ENCODE measurements around the gene GGCX. TPM values are rescaled to one million over a fixed set of nuclear protein-coding genes. Genes with fewer than 3 reads are reported as not detected.
"Not testable (repeated sequence)": the region's sequence is repeated elsewhere in the genome, so short reads cannot be mapped to it uniquely, and the experiment has no call there.

GGCX gene
- total RNA-seq, 2 donors from 2014 or later, result 74.5 to 89.5 TPM

DNA sequence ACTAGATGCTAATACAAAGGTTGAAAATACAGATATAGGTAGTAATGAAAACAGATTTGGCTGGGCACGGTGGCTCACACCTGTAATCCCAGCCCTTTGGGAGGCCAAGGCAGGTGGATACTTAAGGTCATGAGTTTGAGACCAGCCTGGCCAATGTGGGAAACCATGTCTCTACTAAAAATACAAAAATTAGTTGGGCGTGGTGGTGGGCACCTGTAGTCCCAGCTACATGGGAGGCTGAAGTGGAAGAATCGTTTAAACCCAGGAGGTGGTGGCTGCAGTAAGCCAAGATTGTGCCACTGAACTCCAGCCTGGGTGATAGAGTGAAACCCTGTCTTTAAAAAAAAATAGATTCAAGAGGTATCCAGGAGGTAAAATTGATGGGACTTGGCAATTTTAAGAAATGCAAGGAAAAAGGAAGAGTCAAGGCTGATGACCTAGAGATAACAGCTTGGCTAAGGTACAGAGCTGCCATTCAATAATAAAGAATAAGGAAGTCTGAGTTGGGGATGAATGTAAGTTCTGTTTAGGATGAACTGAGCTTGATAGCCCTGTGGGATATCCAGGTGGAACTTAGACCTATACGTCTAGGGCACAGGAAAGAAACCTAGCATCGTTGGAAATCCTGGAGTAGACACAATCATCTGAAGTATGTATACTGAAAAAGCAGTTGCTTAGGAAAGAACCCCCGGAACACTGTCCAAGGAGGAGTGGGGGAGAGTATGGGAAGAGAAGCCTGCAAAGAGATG lies 13.3 kb downstream of the GGCX start:
- no peak for TF ChIP-seq CTCF (conservative IDR thresholded peaks at IDR 0.05)
- H3K27ac Mint-ChIP-seq, result no peak overlapping the region
- no peaks in the 10 kb centered on the region for H3K27me3 Mint-ChIP-seq (ENCODE audit: insufficient read depth)
- H3K36me3 Mint-ChIP-seq (ENCODE audit: low read depth), result peaks cover 79% of the 10 kb centered on the region
- no peak overlapping the region for H3K9ac ChIP-seq (ENCODE audit: extremely low read depth, low read length, poor library complexity, severe bottlenecking)
- H3K4me1 ChIP-seq (ENCODE audit: control insufficient read depth, insufficient read depth, low read length), result no peaks in the 10 kb centered on the region
- peaks cover 85% of the 10 kb centered on the region for H3K36me3 ChIP-seq (ENCODE audit: control insufficient read depth, insufficient read depth, low read length)
- no peaks in the 10 kb centered on the region for H3K27me3 ChIP-seq (ENCODE audit: control insufficient read depth, insufficient read depth, low read length, poor library complexity, severe bottlenecking)
- no peak overlapping the region for H3K4me3 Mint-ChIP-seq
- WGBS, 2 experiments (ENCODE audit: insufficient coverage in 1 of 2, insufficient read length in 1 of 2), result 90 to 95% methylated on average over 5 to 6 of the region's 6 CpGs
- DNase-seq, result no peak
- peaks cover 10% of the 10 kb centered on the region for H3K4me1 Mint-ChIP-seq
- no peak overlapping the region for H3K27ac ChIP-seq (ENCODE audit: low read depth, low read length)
- H3K4me3 ChIP-seq (ENCODE audit: low read length), result no peak overlapping the region
- no peaks in the 10 kb centered on the region for H3K9me3 ChIP-seq (ENCODE audit: control insufficient read depth, low read length)
- no peaks in the 10 kb centered on the region for H3K9me3 Mint-ChIP-seq

DNA sequence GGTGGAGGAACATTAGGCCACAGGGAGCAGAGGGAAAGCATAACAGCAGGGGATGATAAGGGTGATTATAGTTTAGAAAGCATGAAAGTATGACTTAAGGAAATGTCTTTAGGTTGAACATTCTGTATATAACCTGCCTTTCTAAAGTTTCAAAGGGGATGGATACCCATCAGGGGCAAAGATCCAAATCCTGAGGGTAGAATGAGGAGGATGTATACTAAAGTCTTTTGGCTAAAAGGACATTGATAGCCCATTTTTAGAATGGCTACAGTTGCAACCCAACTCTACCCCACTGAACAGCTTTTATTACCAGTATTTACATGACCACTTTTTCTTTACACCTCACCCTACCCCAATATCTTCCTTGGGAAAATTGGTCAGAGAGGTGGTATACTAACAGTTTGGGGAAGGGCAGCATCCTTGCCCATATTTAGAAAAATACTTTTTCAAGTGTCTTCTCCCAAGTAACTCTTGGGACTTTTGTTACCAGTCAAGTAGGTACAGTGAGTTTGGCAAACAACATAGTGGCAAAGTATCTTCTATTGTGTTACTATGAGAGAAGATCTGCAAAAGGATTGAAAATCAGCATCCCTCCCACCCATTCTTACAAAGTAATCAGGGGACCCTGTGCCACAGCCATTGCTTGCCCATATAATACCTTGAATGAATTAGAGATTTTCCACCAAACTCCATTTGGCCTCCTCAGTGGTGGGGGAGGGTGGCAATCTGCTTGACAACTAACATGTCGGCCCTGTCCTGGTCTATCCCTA lies 14.0 kb downstream of the GGCX start:
- Histone ChIP-seq H3K36me3 (ENCODE audit: control insufficient read depth, insufficient read depth, low read length) (peaks cover 86% of the 10 kb centered on the region), H3K9ac (ENCODE audit: extremely low read depth, low read length, poor library complexity, severe bottlenecking) (no peak overlapping the region), H3K4me1 (ENCODE audit: control insufficient read depth, insufficient read depth, low read length) (peaks cover 3% of the 10 kb centered on the region), H3K27me3 (ENCODE audit: control insufficient read depth, insufficient read depth, low read length, poor library complexity, severe bottlenecking) (no peaks in the 10 kb centered on the region), H3K9me3 (ENCODE audit: control insufficient read depth, low read length) (no peaks in the 10 kb centered on the region), H3K4me3 (ENCODE audit: low read length) (no peak overlapping the region), H3K27ac (ENCODE audit: low read depth, low read length) (no peak overlapping the region)
- Mint-ChIP-seq H3K9me3 (no peaks in the 10 kb centered on the region), H3K27ac (no peak overlapping the region), H3K27me3 (ENCODE audit: insufficient read depth) (no peaks in the 10 kb centered on the region), H3K36me3 (ENCODE audit: low read depth) (peaks cover 80% of the 10 kb centered on the region), H3K4me3 (no peak overlapping the region), H3K4me1 (peaks cover 16% of the 10 kb centered on the region)
- 100% methylated on average over 1 of the region's 1 CpG; no CpG with 5 or more reads in 1 of the 2 experiments for WGBS, 2 experiments (ENCODE audit: insufficient coverage in 1 of 2, insufficient read length in 1 of 2)
- TF ChIP-seq CTCF (conservative IDR thresholded peaks at IDR 0.05), result no peak
- peak; percentile 61 for DNase-seq

DNA sequence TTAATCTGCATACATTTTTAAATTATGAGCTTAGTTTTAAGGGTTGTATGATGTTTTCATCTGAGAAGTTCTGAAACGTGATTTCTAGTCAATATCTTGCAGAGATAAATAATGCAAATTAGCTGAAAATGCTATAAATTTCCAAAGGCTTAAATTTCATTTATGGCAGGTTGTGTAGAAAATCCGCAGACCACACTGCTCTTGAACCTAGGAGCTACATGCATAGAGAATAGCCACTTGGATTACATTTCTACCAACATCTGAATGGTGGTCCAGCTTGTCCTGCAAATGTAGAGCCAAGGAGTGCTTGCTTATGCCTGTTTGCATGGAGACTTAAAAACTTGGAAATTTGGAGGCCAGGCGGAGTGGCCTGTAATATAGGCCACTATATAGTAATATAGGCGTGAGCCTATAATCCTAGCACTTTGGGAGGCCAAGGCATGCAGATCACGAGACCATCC lies 15.5 kb downstream of the GGCX start:
- Histone ChIP-seq H3K4me1 (ENCODE audit: control insufficient read depth, insufficient read depth, low read length) (peaks cover 15% of the 10 kb centered on the region), H3K9me3 (ENCODE audit: control insufficient read depth, low read length) (no peaks in the 10 kb centered on the region), H3K27ac (ENCODE audit: low read depth, low read length) (no peak overlapping the region), H3K36me3 (ENCODE audit: control insufficient read depth, insufficient read depth, low read length) (peaks cover 87% of the 10 kb centered on the region), H3K27me3 (ENCODE audit: control insufficient read depth, insufficient read depth, low read length, poor library complexity, severe bottlenecking) (no peaks in the 10 kb centered on the region), H3K9ac (ENCODE audit: extremely low read depth, low read length, poor library complexity, severe bottlenecking) (no peak overlapping the region), H3K4me3 (ENCODE audit: low read length) (no peak overlapping the region)
- no peak for TF ChIP-seq CTCF (conservative IDR thresholded peaks at IDR 0.05)
- 78 to 89% methylated on average over 4 to 5 of the region's 5 CpGs for WGBS, 2 experiments (ENCODE audit: insufficient coverage in 1 of 2, insufficient read length in 1 of 2)
- Mint-ChIP-seq H3K36me3 (ENCODE audit: low read depth) (peaks cover 80% of the 10 kb centered on the region), H3K4me1 (peaks cover 30% of the 10 kb centered on the region), H3K27ac (no peak overlapping the region), H3K9me3 (no peaks in the 10 kb centered on the region), H3K4me3 (no peak overlapping the region), H3K27me3 (ENCODE audit: insufficient read depth) (no peaks in the 10 kb centered on the region)
- no peak for DNase-seq

DNA sequence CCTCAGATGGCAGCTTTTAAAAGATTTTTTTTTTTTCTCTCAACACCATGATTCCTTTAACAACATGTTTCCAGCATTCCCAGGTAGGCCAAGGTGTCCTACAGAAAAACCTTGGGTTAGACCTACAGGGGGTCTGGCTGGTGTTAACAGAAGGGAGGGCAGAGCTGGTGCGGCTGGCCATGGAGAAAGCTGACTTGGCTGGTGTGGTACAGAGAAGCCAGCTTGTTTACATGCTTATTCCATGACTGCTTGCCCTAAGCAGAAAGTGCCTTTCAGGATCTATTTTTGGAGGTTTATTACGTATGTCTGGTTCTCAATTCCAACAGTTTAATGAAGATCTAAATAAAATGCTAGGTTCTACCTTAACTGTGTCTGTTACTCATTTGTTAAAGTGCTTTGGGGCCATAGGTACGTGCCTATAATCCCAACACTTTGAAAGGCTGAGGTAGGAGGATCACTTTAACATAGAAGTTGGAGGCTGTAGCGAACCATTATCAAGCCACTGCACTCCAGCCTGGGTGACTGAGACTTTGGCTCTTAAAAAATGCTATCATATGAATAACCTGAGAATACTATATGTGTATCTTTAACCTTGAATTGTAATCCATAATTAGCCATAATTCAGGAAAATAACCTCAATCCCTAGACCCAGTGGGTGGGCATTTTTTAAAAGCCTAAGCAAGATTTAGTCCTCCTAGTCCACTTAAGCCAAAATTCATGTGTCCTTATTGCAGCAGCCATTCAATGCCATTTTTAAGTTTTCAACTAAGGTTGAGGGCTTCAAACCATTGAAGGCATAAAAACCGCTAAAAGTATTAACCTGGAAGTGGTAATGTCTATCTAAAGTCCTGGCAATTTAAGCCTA lies 16.1 kb downstream of the GGCX start:
- WGBS, 2 experiments (ENCODE audit: insufficient coverage in 1 of 2, insufficient read length in 1 of 2), result 93 to 100% methylated on average over 2 to 5 of the region's 5 CpGs

More for the DNA sequence above, 16.1 kb downstream of the GGCX start:
- DNase-seq; H3K27me3 Mint-ChIP-seq (ENCODE audit: insufficient read depth); H3K27me3 ChIP-seq (ENCODE audit: control insufficient read depth, insufficient read depth, low read length, poor library complexity, severe bottlenecking); H3K4me3 ChIP-seq (ENCODE audit: low read length); H3K9ac ChIP-seq (ENCODE audit: extremely low read depth, low read length, poor library complexity, severe bottlenecking); H3K9me3 ChIP-seq (ENCODE audit: control insufficient read depth, low read length); H3K27ac ChIP-seq (ENCODE audit: low read depth, low read length); H3K9me3 Mint-ChIP-seq; H3K4me3 Mint-ChIP-seq; H3K27ac Mint-ChIP-seq: not testable (repeated sequence)
- H3K36me3 ChIP-seq (ENCODE audit: control insufficient read depth, insufficient read depth, low read length), result peaks cover 85% of the 10 kb centered on the region
- peaks cover 15% of the 10 kb centered on the region for H3K4me1 ChIP-seq (ENCODE audit: control insufficient read depth, insufficient read depth, low read length)
- Mint-ChIP-seq H3K4me1 (peaks cover 32% of the 10 kb centered on the region), H3K36me3 (ENCODE audit: low read depth) (peaks cover 80% of the 10 kb centered on the region)
